Astrocyte (in vitro differentiated cells and primary cell): ENCODE data around the gene SPSB2. TPM values are rescaled to one million over a fixed set of nuclear protein-coding genes. Genes with fewer than 3 reads are reported as not detected.
"Not testable (repeated sequence)": the region's sequence is repeated elsewhere in the genome, so short reads cannot be mapped to it uniquely, and the experiment has no call there.

ENCODE experiments used
- DNase-seq: peaks from one replicate; pipeline ENCODE4 v3.0.0-alpha.2; 2010; ENCODE audit warnings: low read depth
- FAIRE-seq: peaks from 2 replicates; lab custom pipeline; 2011; peaks lifted over from hg19 to GRCh38; lab: Jason Lieb, UNC
- H2AFZ ChIP-seq: 2 replicates; pipeline ENCODE4 v1.6.0; 2012; ENCODE audit warnings: low read depth, low read length, inconsistent platforms
- H3K27ac ChIP-seq: 2 replicates; pipeline ENCODE4 v1.5.1; 2011; ENCODE audit warnings: low read depth, low read length, inconsistent platforms
- H3K27me3 ChIP-seq: 2 replicates; pipeline ENCODE4 v1.6.0; 2011; ENCODE audit warnings: low read length, inconsistent platforms; ENCODE audit not compliant: insufficient read depth
- H3K36me3 ChIP-seq: 2 replicates; pipeline ENCODE4 v1.5.1; 2011; ENCODE audit warnings: low read length, inconsistent platforms; ENCODE audit not compliant: insufficient read depth
- H3K4me1 ChIP-seq: 2 replicates; pipeline ENCODE4 v1.5.1; 2011; ENCODE audit warnings: low read length, inconsistent platforms; ENCODE audit not compliant: insufficient read depth
- H3K4me2 ChIP-seq: 2 replicates; pipeline ENCODE4 v1.6.0; 2012; ENCODE audit warnings: low read length, inconsistent platforms
- H3K4me3 ChIP-seq: 2 replicates; pipeline ENCODE4 v1.5.1; 2011; ENCODE audit warnings: low read depth, mild to moderate bottlenecking, low read length, inconsistent platforms; ENCODE audit not compliant: insufficient read depth
- H3K79me2 ChIP-seq: 2 replicates; pipeline ENCODE4 v1.6.0; 2012; ENCODE audit warnings: mild to moderate bottlenecking, low read length, inconsistent platforms; ENCODE audit not compliant: insufficient read depth
- H3K9ac ChIP-seq: 2 replicates; pipeline ENCODE4 v1.6.0; 2012; ENCODE audit warnings: mild to moderate bottlenecking, low read length, inconsistent platforms
- H3K9me3 ChIP-seq: 2 replicates; pipeline ENCODE4 v1.5.1; 2012; ENCODE audit warnings: low read depth, mild to moderate bottlenecking, low read length, inconsistent platforms; ENCODE audit not compliant: insufficient read depth
- H4K20me1 ChIP-seq: 2 replicates; pipeline ENCODE4 v1.6.0; 2012; ENCODE audit warnings: low read length, inconsistent platforms; ENCODE audit not compliant: insufficient read depth
- H3K27ac Mint-ChIP-seq: one replicate; pipeline ENCODE4 v1.8.0; 2021; ENCODE audit warnings: mild to moderate bottlenecking, mixed read lengths; ENCODE audit not compliant: unreplicated experiment
- H3K27me3 Mint-ChIP-seq: one replicate; pipeline ENCODE4 v1.8.0; 2021; ENCODE audit warnings: low read depth, mixed read lengths; ENCODE audit not compliant: unreplicated experiment
- H3K36me3 Mint-ChIP-seq: one replicate; pipeline ENCODE4 v1.8.0; 2021; ENCODE audit warnings: low read depth, mixed read lengths; ENCODE audit not compliant: unreplicated experiment
- H3K4me1 Mint-ChIP-seq: one replicate; pipeline ENCODE4 v1.8.0; 2021; ENCODE audit warnings: low read depth, mixed read lengths; ENCODE audit not compliant: unreplicated experiment
- H3K4me3 Mint-ChIP-seq: one replicate; pipeline ENCODE4 v1.8.0; 2021; ENCODE audit warnings: mild to moderate bottlenecking, moderate library complexity, mixed read lengths; ENCODE audit not compliant: unreplicated experiment
- H3K9me3 Mint-ChIP-seq: one replicate; pipeline ENCODE4 v1.8.0; 2021; ENCODE audit warnings: mild to moderate bottlenecking, mixed read lengths; ENCODE audit not compliant: unreplicated experiment
- EZH2 ChIP-seq: IDR thresholded peaks from 2 replicates; pipeline ENCODE4 v1.6.1; 2012; ENCODE audit warnings: mild to moderate bottlenecking, low read length, inconsistent platforms; ENCODE audit not compliant: insufficient read depth
- total RNA-seq: library from RNA; stranded (reverse); gene quantifications from 2 replicates; pipeline ENCODE4 v1.2.1, GENCODE V29; 2021
- TF ChIP-seq, protein P1 (sequence below): IDR thresholded peaks from 2 replicates; pipeline ENCODE4 v1.5.1; 2011; ENCODE audit warnings: low read depth, mild to moderate bottlenecking, inconsistent platforms, low read length, moderate library complexity; ENCODE audit not compliant: insufficient read depth

Gene SPSB2
- total RNA-seq, 1 donor from 2014 or later, result 4.9 TPM

DNA sequence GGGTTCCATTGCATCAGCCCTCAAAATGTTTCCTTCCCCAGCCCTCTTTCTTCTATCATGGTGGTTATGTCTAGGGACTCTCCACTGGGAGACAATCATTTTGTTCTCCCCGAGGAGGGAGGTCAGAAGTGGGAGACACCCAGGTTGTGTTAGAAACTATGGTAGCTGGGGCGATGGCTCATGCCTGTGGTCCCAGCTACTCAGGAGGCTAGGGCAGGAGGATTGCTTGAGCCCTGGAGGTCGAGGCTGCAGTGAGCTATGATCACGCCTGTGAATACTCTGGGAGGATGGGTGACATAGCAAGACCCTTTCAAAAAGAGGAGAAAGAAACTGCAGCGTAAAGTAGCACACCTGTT, 18.5 kb upstream of the SPSB2 start:
- Histone ChIP-seq H3K79me2 (no peaks in the 10 kb centered on the region), H3K27me3 (no peaks in the 10 kb centered on the region), H3K9ac (peak overlapping the region; percentile 82), H3K27ac (peak overlapping the region; percentile 44), H3K36me3 (no peaks in the 10 kb centered on the region), H3K9me3 (no peaks in the 10 kb centered on the region), H3K4me1 (peaks cover 12% of the 10 kb centered on the region), H2AFZ (peak overlapping the region; percentile 78), H3K4me2 (peak overlapping the region; percentile 87), H4K20me1 (no peaks in the 10 kb centered on the region), H3K4me3 (peak overlapping the region; percentile 60)
- peak overlapping the region; percentile 30 for H3K27ac Mint-ChIP-seq
- peaks cover 7% of the 10 kb centered on the region for H3K36me3 Mint-ChIP-seq
- no peak for TF ChIP-seq EZH2
- TF ChIP-seq, protein P1, sequence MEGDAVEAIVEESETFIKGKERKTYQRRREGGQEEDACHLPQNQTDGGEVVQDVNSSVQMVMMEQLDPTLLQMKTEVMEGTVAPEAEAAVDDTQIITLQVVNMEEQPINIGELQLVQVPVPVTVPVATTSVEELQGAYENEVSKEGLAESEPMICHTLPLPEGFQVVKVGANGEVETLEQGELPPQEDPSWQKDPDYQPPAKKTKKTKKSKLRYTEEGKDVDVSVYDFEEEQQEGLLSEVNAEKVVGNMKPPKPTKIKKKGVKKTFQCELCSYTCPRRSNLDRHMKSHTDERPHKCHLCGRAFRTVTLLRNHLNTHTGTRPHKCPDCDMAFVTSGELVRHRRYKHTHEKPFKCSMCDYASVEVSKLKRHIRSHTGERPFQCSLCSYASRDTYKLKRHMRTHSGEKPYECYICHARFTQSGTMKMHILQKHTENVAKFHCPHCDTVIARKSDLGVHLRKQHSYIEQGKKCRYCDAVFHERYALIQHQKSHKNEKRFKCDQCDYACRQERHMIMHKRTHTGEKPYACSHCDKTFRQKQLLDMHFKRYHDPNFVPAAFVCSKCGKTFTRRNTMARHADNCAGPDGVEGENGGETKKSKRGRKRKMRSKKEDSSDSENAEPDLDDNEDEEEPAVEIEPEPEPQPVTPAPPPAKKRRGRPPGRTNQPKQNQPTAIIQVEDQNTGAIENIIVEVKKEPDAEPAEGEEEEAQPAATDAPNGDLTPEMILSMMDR, result no peak
- no peaks in the 10 kb centered on the region for H3K27me3 Mint-ChIP-seq
- peak overlapping the region; percentile 71 for H3K4me3 Mint-ChIP-seq
- FAIRE-seq, result no peak
- no peaks in the 10 kb centered on the region for H3K4me1 Mint-ChIP-seq
- no peak for DNase-seq
- no peaks in the 10 kb centered on the region for H3K9me3 Mint-ChIP-seq

DNA sequence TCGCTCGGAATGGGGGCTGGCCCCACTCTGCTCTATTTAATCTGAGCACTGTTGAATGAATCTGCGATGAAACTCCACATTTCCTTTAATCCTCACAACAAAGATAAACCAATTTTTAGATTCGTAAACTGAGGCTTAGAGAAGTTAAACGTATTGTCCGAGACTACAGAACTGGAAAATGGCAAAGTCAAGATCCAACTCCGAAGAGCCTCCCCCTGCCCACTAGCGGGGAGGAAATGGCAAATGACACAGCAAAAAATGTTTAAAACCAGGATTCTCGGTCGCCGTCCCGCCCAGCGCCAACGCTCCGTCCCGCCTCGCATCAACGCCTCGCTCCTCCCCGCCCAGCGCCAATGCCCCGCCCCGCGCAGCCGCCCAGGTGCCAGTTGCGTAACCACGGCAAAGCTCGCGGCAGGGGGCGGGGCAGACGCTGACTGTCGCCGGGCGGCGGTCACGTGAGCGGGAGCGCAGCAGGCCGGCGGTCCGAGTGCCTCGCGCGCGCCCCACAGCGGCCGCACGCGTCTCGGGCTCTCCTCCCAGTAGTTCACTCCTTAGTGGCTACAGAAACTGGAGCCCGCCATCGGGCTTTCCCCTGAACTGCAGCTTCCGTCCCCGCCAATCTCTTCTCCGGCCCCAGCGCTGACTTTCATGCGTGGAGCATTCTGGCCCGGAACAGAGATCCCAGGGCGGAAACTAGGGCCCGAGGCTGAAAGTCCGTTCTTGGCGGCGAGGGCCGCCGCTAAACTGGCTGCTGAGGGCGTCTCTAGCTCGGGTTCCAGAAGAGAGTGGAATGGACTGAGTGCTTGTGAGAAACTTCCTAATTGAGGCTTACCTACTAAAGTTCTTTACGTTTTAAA, 17.9 kb upstream of the SPSB2 start:
- Histone ChIP-seq H2AFZ (peak overlapping the region; percentile 78), H3K79me2 (no peaks in the 10 kb centered on the region), H3K36me3 (no peaks in the 10 kb centered on the region), H3K9me3 (no peaks in the 10 kb centered on the region), H3K9ac (peak overlapping the region; percentile 82), H3K27ac (peak overlapping the region; percentile 91), H4K20me1 (no peaks in the 10 kb centered on the region), H3K4me2 (peak overlapping the region; percentile 87), H3K27me3 (no peaks in the 10 kb centered on the region), H3K4me3 (peak overlapping the region; percentile 60), H3K4me1 (peaks cover 12% of the 10 kb centered on the region)
- Mint-ChIP-seq H3K4me1 (peaks cover 2% of the 10 kb centered on the region), H3K4me3 (peak overlapping the region; percentile 72), H3K36me3 (peaks cover 7% of the 10 kb centered on the region), H3K27ac (peak overlapping the region; percentile 97), H3K9me3 (no peaks in the 10 kb centered on the region), H3K27me3 (no peaks in the 10 kb centered on the region)
- peak; percentile 43 for FAIRE-seq
- TF ChIP-seq, protein P1, result peak; percentile 38
- no peak for TF ChIP-seq EZH2
- DNase-seq, result peak; percentile 80

DNA sequence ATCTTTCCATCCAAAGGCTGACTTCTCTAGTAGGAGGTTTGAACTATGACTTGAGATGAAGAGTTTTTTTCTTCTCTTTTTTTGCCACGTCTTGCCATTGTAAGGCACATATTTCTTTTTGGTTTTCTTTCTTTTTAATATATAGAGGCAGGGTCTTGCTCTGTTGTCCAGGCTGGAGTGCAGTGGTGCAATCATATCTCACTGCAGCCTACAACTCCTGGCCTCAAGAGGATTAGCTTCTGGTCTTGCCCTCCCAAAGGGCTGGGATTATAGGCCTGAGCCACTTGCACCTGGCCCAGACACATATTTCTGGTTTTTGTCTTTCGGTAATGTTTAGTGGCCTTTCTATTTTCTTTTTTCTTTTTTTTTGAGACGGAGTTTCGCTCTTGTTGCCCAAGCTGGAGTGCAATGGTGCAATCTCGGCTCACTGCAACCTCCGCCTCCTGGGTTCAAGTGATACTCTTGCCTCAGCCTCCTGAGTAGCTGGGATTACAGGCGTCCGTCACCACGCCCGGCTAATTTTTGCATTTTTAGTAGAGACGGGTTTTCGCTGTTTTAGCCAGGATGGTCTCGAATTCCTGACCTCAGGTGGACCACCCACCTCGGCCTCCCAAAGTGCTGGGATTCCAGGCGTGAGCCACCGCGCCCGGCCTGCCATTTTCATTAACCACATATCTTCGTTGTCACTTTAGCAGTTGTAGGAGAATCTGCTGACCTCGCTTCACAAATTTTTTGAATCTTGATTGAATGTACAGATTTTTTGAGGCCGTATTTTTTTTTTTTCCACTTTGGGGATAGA, 16.9 kb upstream of the SPSB2 start:
- not testable (repeated sequence) for H3K36me3 Mint-ChIP-seq, H4K20me1 ChIP-seq, H3K36me3 ChIP-seq, H3K9me3 Mint-ChIP-seq, H3K4me1 Mint-ChIP-seq, FAIRE-seq, H3K27me3 ChIP-seq, DNase-seq, H3K9me3 ChIP-seq, H3K79me2 ChIP-seq, H3K27me3 Mint-ChIP-seq, H2AFZ ChIP-seq, H3K4me3 ChIP-seq
- H3K27ac ChIP-seq, result peak overlapping the region; percentile 91
- peak overlapping the region; percentile 97 for H3K27ac Mint-ChIP-seq
- H3K4me3 Mint-ChIP-seq, result peak overlapping the region; percentile 72
- H3K4me1 ChIP-seq, result peaks cover 12% of the 10 kb centered on the region
- peak overlapping the region; percentile 85 for H3K4me2 ChIP-seq
- peak overlapping the region; percentile 75 for H3K9ac ChIP-seq

DNA sequence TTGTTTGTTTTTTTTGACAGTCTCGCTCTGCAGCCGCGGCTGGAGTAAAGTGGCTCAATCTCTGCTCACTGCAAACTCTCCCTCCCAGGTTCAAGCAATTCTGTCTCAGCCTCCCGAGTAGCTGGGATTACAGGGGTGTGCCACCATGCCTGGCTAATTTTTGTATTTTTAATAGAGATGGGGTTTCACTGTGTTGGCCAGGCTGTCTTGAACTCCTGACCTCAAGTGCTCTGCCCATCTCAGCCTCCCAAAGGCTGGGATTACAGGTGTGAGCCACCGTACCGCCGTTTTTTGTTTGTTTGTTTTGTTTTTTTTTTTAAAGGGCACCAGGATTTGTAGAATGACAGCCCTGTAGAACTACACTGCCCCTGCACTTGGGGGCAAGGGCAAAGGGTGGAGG, 15.7 kb upstream of the SPSB2 start:
- not testable (repeated sequence) for DNase-seq, FAIRE-seq, H3K27ac ChIP-seq, H3K4me1 Mint-ChIP-seq, H3K36me3 Mint-ChIP-seq, H3K27me3 Mint-ChIP-seq, H3K36me3 ChIP-seq, H4K20me1 ChIP-seq, H3K4me3 Mint-ChIP-seq, H3K4me2 ChIP-seq, H3K79me2 ChIP-seq, H3K9me3 ChIP-seq, H3K9me3 Mint-ChIP-seq, H3K27ac Mint-ChIP-seq, H3K4me3 ChIP-seq, H2AFZ ChIP-seq, H3K9ac ChIP-seq, H3K27me3 ChIP-seq
- H3K4me1 ChIP-seq, result peaks cover 12% of the 10 kb centered on the region
